HG03575 (cell line): ENCODE results near the gene PSMB11.
A peak's percentile ranks its signal among the peaks of the same experiment; 100 is the strongest.
"Not testable (repeated sequence)": the region's sequence is repeated elsewhere in the genome, so short reads cannot be mapped to it uniquely, and the experiment has no call there.

ENCODE experiments used
- ATAC-seq: cut with Tn5 transposase; IDR thresholded peaks from one replicate; pipeline ENCODE4 v1.9.1; 2021; ENCODE audit not compliant: unreplicated experiment, insufficient number of reproducible peaks, low FRiP score; ENCODE audit errors: extremely low read depth

The PSMB11 gene

GRCh38 chr14:23042162-23042965 is at the start of gene PSMB11:
PSMB11 (plus strand) TSS chr14:23042212; CDS start chr14:23042226, 14 bp downstream.
- no peak for ATAC-seq

- ATAC-seq: no peak
These were observed 48.5 kb upstream of the PSMB11 start for GRCh38 chr14:22993517-22993916.

- no peak for ATAC-seq
These were observed 47.2 kb upstream of the PSMB11 start for GRCh38 chr14:22994762-22995275.

- no peak for ATAC-seq
These were observed 46.0 kb upstream of the PSMB11 start for GRCh38 chr14:22995889-22996625.

- ATAC-seq: no peak
These were observed 45.0 kb upstream of the PSMB11 start for GRCh38 chr14:22996768-22997654.

- ATAC-seq: no peak
These were observed 44.2 kb upstream of the PSMB11 start for GRCh38 chr14:22997676-22998323.

- ATAC-seq: no peak
These were observed 43.5 kb upstream of the PSMB11 start for GRCh38 chr14:22998329-22999012.

GRCh38 chr14:23000860-23001259 is 41.2 kb upstream of the PSMB11 start:
- no peak for ATAC-seq

- no peak for ATAC-seq
These were observed 39.4 kb upstream of the PSMB11 start for GRCh38 chr14:23002592-23002991.

GRCh38 chr14:23004274-23004673 is 37.7 kb upstream of the PSMB11 start:
- not testable (repeated sequence) for ATAC-seq

- no peak for ATAC-seq
These were observed 36.4 kb upstream of the PSMB11 start for GRCh38 chr14:23005451-23006187.

- no peak for ATAC-seq
These were observed 35.9 kb upstream of the PSMB11 start for GRCh38 chr14:23006188-23006534.

- peak; percentile 75 for ATAC-seq
These were observed 35.2 kb upstream of the PSMB11 start for GRCh38 chr14:23006544-23007419.

- no peak for ATAC-seq
These were observed 33.2 kb upstream of the PSMB11 start for GRCh38 chr14:23008831-23009230.

- no peak for ATAC-seq
These were observed 32.5 kb upstream of the PSMB11 start for GRCh38 chr14:23009483-23009938.

- ATAC-seq: no peak
These were observed 31.9 kb upstream of the PSMB11 start, which contains the start of gene C14orf93 for GRCh38 chr14:23009939-23010726. C14orf93 (minus strand) TSS chr14:23010143; CDS start chr14:22999023, 11,120 bp downstream.
